ENCODE results near the gene SUMF1.
"Not testable (repeated sequence)": the region's sequence is repeated elsewhere in the genome, so short reads cannot be mapped to it uniquely, and the experiment has no call there.

DNA sequence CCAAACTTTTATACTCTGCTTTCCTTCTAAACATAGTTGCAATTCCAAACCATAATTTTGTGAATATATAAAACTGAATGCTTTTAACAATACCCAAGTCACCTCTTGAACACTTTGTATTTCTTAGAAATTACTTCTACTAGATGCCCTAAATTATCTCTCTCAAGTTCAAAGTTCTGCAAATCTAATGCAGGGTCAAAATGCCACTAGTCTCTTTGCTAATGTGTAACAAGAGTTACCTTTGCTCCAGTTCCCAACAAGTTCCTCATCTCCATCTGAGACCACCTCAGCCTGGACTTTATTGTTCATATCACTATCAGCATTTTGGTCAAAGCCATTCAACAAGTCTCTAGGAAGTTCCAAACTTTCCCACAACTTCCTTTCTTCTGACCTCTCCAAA lies 137.3 kb downstream of the SUMF1 start:
- not testable (repeated sequence) for TF ChIP-seq EZH2 (IDR thresholded peaks at IDR 0.05; ENCODE audit: low read length)
- TF ChIP-seq, protein P1, sequence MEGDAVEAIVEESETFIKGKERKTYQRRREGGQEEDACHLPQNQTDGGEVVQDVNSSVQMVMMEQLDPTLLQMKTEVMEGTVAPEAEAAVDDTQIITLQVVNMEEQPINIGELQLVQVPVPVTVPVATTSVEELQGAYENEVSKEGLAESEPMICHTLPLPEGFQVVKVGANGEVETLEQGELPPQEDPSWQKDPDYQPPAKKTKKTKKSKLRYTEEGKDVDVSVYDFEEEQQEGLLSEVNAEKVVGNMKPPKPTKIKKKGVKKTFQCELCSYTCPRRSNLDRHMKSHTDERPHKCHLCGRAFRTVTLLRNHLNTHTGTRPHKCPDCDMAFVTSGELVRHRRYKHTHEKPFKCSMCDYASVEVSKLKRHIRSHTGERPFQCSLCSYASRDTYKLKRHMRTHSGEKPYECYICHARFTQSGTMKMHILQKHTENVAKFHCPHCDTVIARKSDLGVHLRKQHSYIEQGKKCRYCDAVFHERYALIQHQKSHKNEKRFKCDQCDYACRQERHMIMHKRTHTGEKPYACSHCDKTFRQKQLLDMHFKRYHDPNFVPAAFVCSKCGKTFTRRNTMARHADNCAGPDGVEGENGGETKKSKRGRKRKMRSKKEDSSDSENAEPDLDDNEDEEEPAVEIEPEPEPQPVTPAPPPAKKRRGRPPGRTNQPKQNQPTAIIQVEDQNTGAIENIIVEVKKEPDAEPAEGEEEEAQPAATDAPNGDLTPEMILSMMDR (optimal IDR thresholded peaks at IDR 0.05 in 1 of 3, IDR thresholded peaks at IDR 0.05 in 1 of 3, conservative IDR thresholded peaks at IDR 0.05 in 1 of 3; ENCODE audit: extremely low read depth in 1 of 3, insufficient read depth in 2 of 3, low read length in 3 of 3): not testable (repeated sequence)

All from keratinocyte (primary cell).